ENCODE results near the gene PPY.
"Not testable (repeated sequence)": the region's sequence is repeated elsewhere in the genome, so short reads cannot be mapped to it uniquely, and the experiment has no call there.

Gene PPY

GRCh38 chr17:43961954-43962353, 19.7 kb upstream of the PPY start:
- Histone ChIP-seq H3K27me3 (ENCODE audit: insufficient read depth, low read length) (no peaks in the 10 kb centered on the region), H3K9ac (ENCODE audit: low read depth, low read length) (no peak overlapping the region), H3K27ac (ENCODE audit: low read depth, low read length) (no peak overlapping the region), H3K4me1 (ENCODE audit: insufficient read depth, low read length) (no peaks in the 10 kb centered on the region), H3K36me3 (ENCODE audit: insufficient read depth, low read length) (no peaks in the 10 kb centered on the region), H3K9me3 (ENCODE audit: insufficient read depth, low read depth, low read length) (no peaks in the 10 kb centered on the region), H3K4me3 (ENCODE audit: low read length) (no peak overlapping the region)
- WGBS, result 97% methylated on average over 1 of the region's 2 CpGs

- WGBS, result 93% methylated on average over 6 of the region's 6 CpGs
- H3K4me3 ChIP-seq (ENCODE audit: low read length); H3K27me3 ChIP-seq (ENCODE audit: insufficient read depth, low read length); H3K36me3 ChIP-seq (ENCODE audit: insufficient read depth, low read length); H3K9ac ChIP-seq (ENCODE audit: low read depth, low read length); H3K27ac ChIP-seq (ENCODE audit: low read depth, low read length); H3K4me1 ChIP-seq (ENCODE audit: insufficient read depth, low read length); H3K9me3 ChIP-seq (ENCODE audit: insufficient read depth, low read depth, low read length): not testable (repeated sequence)
Observed at GRCh38 chr17:43961292-43961691, 19.0 kb upstream of the PPY start.

GRCh38 chr17:43958748-43959352, 16.6 kb upstream of the PPY start:
- H3K9ac ChIP-seq (ENCODE audit: low read depth, low read length), result no peak overlapping the region
- H3K27me3 ChIP-seq (ENCODE audit: insufficient read depth, low read length), result peaks cover 14% of the 10 kb centered on the region
- H3K36me3 ChIP-seq (ENCODE audit: insufficient read depth, low read length), result no peaks in the 10 kb centered on the region
- H3K9me3 ChIP-seq (ENCODE audit: insufficient read depth, low read depth, low read length), result no peaks in the 10 kb centered on the region
- whole genome bisulfite sequencing, result 78% methylated on average over 2 of the region's 2 CpGs
- no peak overlapping the region for H3K27ac ChIP-seq (ENCODE audit: low read depth, low read length)
- no peak overlapping the region for H3K4me3 ChIP-seq (ENCODE audit: low read length)
- H3K4me1 ChIP-seq (ENCODE audit: insufficient read depth, low read length), result no peaks in the 10 kb centered on the region

GRCh38 chr17:43956222-43956621, 13.9 kb upstream of the PPY start:
- no peak overlapping the region for H3K9ac ChIP-seq (ENCODE audit: low read depth, low read length)
- peaks cover 6% of the 10 kb centered on the region for H3K4me1 ChIP-seq (ENCODE audit: insufficient read depth, low read length)
- H3K36me3 ChIP-seq (ENCODE audit: insufficient read depth, low read length), result no peaks in the 10 kb centered on the region
- H3K9me3 ChIP-seq (ENCODE audit: insufficient read depth, low read depth, low read length), result no peaks in the 10 kb centered on the region
- WGBS, result 95% methylated on average over 7 of the region's 8 CpGs
- no peak overlapping the region for H3K27ac ChIP-seq (ENCODE audit: low read depth, low read length)
- H3K27me3 ChIP-seq (ENCODE audit: insufficient read depth, low read length), result peaks cover 40% of the 10 kb centered on the region
- no peak overlapping the region for H3K4me3 ChIP-seq (ENCODE audit: low read length)

- peak within 1 kb of the TSS; percentile 70 for H3K4me3 ChIP-seq (ENCODE audit: low read length)
- WGBS, result 51% methylated on average over 10 of the region's 11 CpGs
- no peaks in the 10 kb centered on the region for H3K36me3 ChIP-seq (ENCODE audit: insufficient read depth, low read length)
- peak within 1 kb of the TSS; percentile 70 for H3K9ac ChIP-seq (ENCODE audit: low read depth, low read length)
- no peaks in the 10 kb centered on the region for H3K9me3 ChIP-seq (ENCODE audit: insufficient read depth, low read depth, low read length)
- H3K27me3 ChIP-seq (ENCODE audit: insufficient read depth, low read length), result peaks cover 49% of the 10 kb centered on the region
- peak within 1 kb of the TSS; percentile 52; the same call in 1 of the 2 replicates for H3K27ac ChIP-seq (ENCODE audit: low read depth, low read length)
- peaks cover 6% of the 10 kb centered on the region for H3K4me1 ChIP-seq (ENCODE audit: insufficient read depth, low read length)
Observed at GRCh38 chr17:43953746-43954145, 11.5 kb upstream of the PPY start, which contains the start of gene PYY. TSS of gene PYY (minus strand) at chr17:43953940. CDS start at chr17:43953483, 457 bp downstream.

GRCh38 chr17:43952724-43953666, 10.7 kb upstream of the PPY start:
- peak overlapping the region; percentile 70 for H3K4me3 ChIP-seq (ENCODE audit: low read length)
- no peaks in the 10 kb centered on the region for H3K9me3 ChIP-seq (ENCODE audit: insufficient read depth, low read depth, low read length)
- H3K4me1 ChIP-seq (ENCODE audit: insufficient read depth, low read length), result peaks cover 6% of the 10 kb centered on the region
- 4% methylated on average over 82 of the region's 82 CpGs for WGBS
- no peaks in the 10 kb centered on the region for H3K36me3 ChIP-seq (ENCODE audit: insufficient read depth, low read length)
- peaks cover 49% of the 10 kb centered on the region for H3K27me3 ChIP-seq (ENCODE audit: insufficient read depth, low read length)
- H3K27ac ChIP-seq (ENCODE audit: low read depth, low read length), result peak overlapping the region; percentile 52; the same call in 1 of the 2 replicates
- peak overlapping the region; percentile 70 for H3K9ac ChIP-seq (ENCODE audit: low read depth, low read length)

- 3% methylated on average over 19 of the region's 19 CpGs for WGBS
- Histone ChIP-seq H3K27me3 (ENCODE audit: insufficient read depth, low read length) (peaks cover 49% of the 10 kb centered on the region), H3K9ac (ENCODE audit: low read depth, low read length) (peak overlapping the region; percentile 70), H3K36me3 (ENCODE audit: insufficient read depth, low read length) (no peaks in the 10 kb centered on the region), H3K9me3 (ENCODE audit: insufficient read depth, low read depth, low read length) (no peaks in the 10 kb centered on the region), H3K27ac (ENCODE audit: low read depth, low read length) (no peak overlapping the region; the same call in 1 of the 2 replicates), H3K4me3 (ENCODE audit: low read length) (peak overlapping the region; percentile 70), H3K4me1 (ENCODE audit: insufficient read depth, low read length) (peaks cover 6% of the 10 kb centered on the region)
Observed at GRCh38 chr17:43952351-43952723, 10.1 kb upstream of the PPY start.

GRCh38 chr17:43951750-43952149, 9.5 kb upstream of the PPY start:
- WGBS, result 56% methylated on average over 4 of the region's 4 CpGs
- H3K4me3 ChIP-seq (ENCODE audit: low read length), result peak overlapping the region; percentile 70
- no peaks in the 10 kb centered on the region for H3K9me3 ChIP-seq (ENCODE audit: insufficient read depth, low read depth, low read length)
- peaks cover 6% of the 10 kb centered on the region for H3K4me1 ChIP-seq (ENCODE audit: insufficient read depth, low read length)
- H3K27ac ChIP-seq (ENCODE audit: low read depth, low read length), result no peak overlapping the region
- no peaks in the 10 kb centered on the region for H3K36me3 ChIP-seq (ENCODE audit: insufficient read depth, low read length)
- peak overlapping the region; percentile 70; the same call in 1 of the 2 replicates for H3K9ac ChIP-seq (ENCODE audit: low read depth, low read length)
- peaks cover 49% of the 10 kb centered on the region for H3K27me3 ChIP-seq (ENCODE audit: insufficient read depth, low read length)

- H3K27ac ChIP-seq (ENCODE audit: low read depth, low read length), result no peak overlapping the region
- H3K4me3 ChIP-seq (ENCODE audit: low read length), result no peak overlapping the region
- H3K36me3 ChIP-seq (ENCODE audit: insufficient read depth, low read length), result no peaks in the 10 kb centered on the region
- H3K9me3 ChIP-seq (ENCODE audit: insufficient read depth, low read depth, low read length), result no peaks in the 10 kb centered on the region
- H3K9ac ChIP-seq (ENCODE audit: low read depth, low read length), result no peak overlapping the region
- H3K4me1 ChIP-seq (ENCODE audit: insufficient read depth, low read length), result peaks cover 6% of the 10 kb centered on the region
- H3K27me3 ChIP-seq (ENCODE audit: insufficient read depth, low read length), result peaks cover 49% of the 10 kb centered on the region
- 88% methylated on average over 1 of the region's 2 CpGs for WGBS
Observed at GRCh38 chr17:43950554-43950953, 8.3 kb upstream of the PPY start.

- H3K4me3 ChIP-seq (ENCODE audit: low read length), result no peak overlapping the region
- 74% methylated on average over 4 of the region's 4 CpGs for WGBS
Observed at GRCh38 chr17:43949781-43950180, 7.5 kb upstream of the PPY start.

GRCh38 chr17:43946781-43947180, 4.5 kb upstream of the PPY start:
- 64% methylated on average over 4 of the region's 4 CpGs for WGBS
- Histone ChIP-seq H3K27me3 (ENCODE audit: insufficient read depth, low read length) (peaks cover 14% of the 10 kb centered on the region), H3K4me1 (ENCODE audit: insufficient read depth, low read length) (peaks cover 2% of the 10 kb centered on the region), H3K9ac (ENCODE audit: low read depth, low read length) (no peak overlapping the region), H3K36me3 (ENCODE audit: insufficient read depth, low read length) (no peaks in the 10 kb centered on the region), H3K9me3 (ENCODE audit: insufficient read depth, low read depth, low read length) (no peaks in the 10 kb centered on the region), H3K27ac (ENCODE audit: low read depth, low read length) (no peak overlapping the region), H3K4me3 (ENCODE audit: low read length) (no peak overlapping the region)

More at GRCh38 chr17:43949781-43950180, 7.5 kb upstream of the PPY start:
- Histone ChIP-seq H3K9ac (ENCODE audit: low read depth, low read length) (no peak overlapping the region), H3K9me3 (ENCODE audit: insufficient read depth, low read depth, low read length) (no peaks in the 10 kb centered on the region), H3K36me3 (ENCODE audit: insufficient read depth, low read length) (no peaks in the 10 kb centered on the region), H3K27ac (ENCODE audit: low read depth, low read length) (no peak overlapping the region), H3K4me1 (ENCODE audit: insufficient read depth, low read length) (peaks cover 6% of the 10 kb centered on the region), H3K27me3 (ENCODE audit: insufficient read depth, low read length) (peaks cover 44% of the 10 kb centered on the region)

Data from HUES64 (cell line).